H9 (cell line): ENCODE results near the gene TSC2. TPM values are rescaled to one million over a fixed set of nuclear protein-coding genes. Genes with fewer than 3 reads are reported as not detected.

Experiments used
- microRNA-seq: library from miRNA; unstranded; fragments of <30 nt; microRNA quantifications from one replicate; pipeline ENCODE4, GENCODE V29; 2020; ENCODE audit warnings: borderline microRNAs expressed
- total RNA-seq: library from RNA; stranded (reverse); gene quantifications from 2 replicates; pipeline ENCODE4 v1.2.1, GENCODE V29; 2021

TSC2 gene
- total RNA-seq, 1 experiment from 2014 or later: 122 TPM

Small RNAs within 50 kb of the gene (microRNA-seq; reads per million reads assigned to microRNA genes)
- gene MIR1225: not detected
- not detected for gene MIR3180-5
- gene MIR4516: not detected
- not detected for gene MIR6511B1

Other genes with a start within 250 kb of the TSC2 start
- gene HAGH, start 221.2 kb upstream of the TSC2 start, total RNA-seq: 30.0 and 31.0 TPM in 2 replicates
- gene FAHD1, start 220.8 kb upstream of the TSC2 start, total RNA-seq: 13.2 and 16.2 TPM in 2 replicates
- 1.3 and 1.6 TPM in 2 replicates for gene MEIOB, start 175.8 kb upstream of the TSC2 start, total RNA-seq
- not detected in 2 replicates for gene HS3ST6, start 129.6 kb upstream of the TSC2 start, total RNA-seq
- gene MSRB1, start 104.8 kb upstream of the TSC2 start, total RNA-seq: 24.3 and 25.7 TPM in 2 replicates
- 0.11 and 0.31 TPM in 2 replicates for gene RPL3L, start 93.3 kb upstream of the TSC2 start, total RNA-seq
- 191 and 192 TPM in 2 replicates for gene NDUFB10, start 88.4 kb upstream of the TSC2 start, total RNA-seq
- 3,874 and 3,923 TPM in 2 replicates for gene RPS2, start 83.2 kb upstream of the TSC2 start, total RNA-seq
- 0.28 TPM in 1 of 2 replicates, not detected in the other for gene RNF151, start 81.1 kb upstream of the TSC2 start, total RNA-seq
- gene TBL3, start 75.9 kb upstream of the TSC2 start, total RNA-seq: 53.3 and 54.0 TPM in 2 replicates
- gene NOXO1, start 66.5 kb upstream of the TSC2 start, total RNA-seq: 1.3 and 1.7 TPM in 2 replicates
- 49.1 and 50.4 TPM in 2 replicates for gene GFER, start 63.8 kb upstream of the TSC2 start, total RNA-seq
- 11.9 and 12.1 TPM in 2 replicates for gene SYNGR3, start 58.0 kb upstream of the TSC2 start, total RNA-seq
- gene ZNF598, start 38.2 kb upstream of the TSC2 start, total RNA-seq: 64.2 and 70.9 TPM in 2 replicates
- 7.1 and 10.2 TPM in 2 replicates for gene NPW, start 28.2 kb upstream of the TSC2 start, total RNA-seq
- 15.3 and 18.4 TPM in 2 replicates for gene NHERF2, start 21.1 kb upstream of the TSC2 start, total RNA-seq
- gene NTHL1, start 151 bp upstream of the TSC2 start, total RNA-seq: 52.0 and 54.0 TPM in 2 replicates
- 73.5 and 88.0 TPM in 2 replicates for gene PKD1, start 87.9 kb downstream of the TSC2 start, total RNA-seq
- gene RAB26, start 100.6 kb downstream of the TSC2 start, total RNA-seq: 2.4 and 3.0 TPM in 2 replicates
- 105 and 108 TPM in 2 replicates for gene TRAF7, start 107.8 kb downstream of the TSC2 start, total RNA-seq
- gene CASKIN1, start 148.6 kb downstream of the TSC2 start, total RNA-seq: 7.9 and 9.3 TPM in 2 replicates
- 74.5 and 75.9 TPM in 2 replicates for gene MLST8, start 157.5 kb downstream of the TSC2 start, total RNA-seq
- gene BRICD5, start 162.9 kb downstream of the TSC2 start, total RNA-seq: 10.8 and 11.9 TPM in 2 replicates
- gene PGP, start 166.9 kb downstream of the TSC2 start, total RNA-seq: 37.4 and 38.3 TPM in 2 replicates
- 35.9 and 37.6 TPM in 2 replicates for gene E4F1, start 175.6 kb downstream of the TSC2 start, total RNA-seq
- 2.5 TPM in 2 replicates for gene DNASE1L2, start 188.5 kb downstream of the TSC2 start, total RNA-seq
- 90.0 and 95.4 TPM in 2 replicates for gene ECI1, start 203.6 kb downstream of the TSC2 start, total RNA-seq
- 384 and 394 TPM in 2 replicates for gene RNPS1, start 220.1 kb downstream of the TSC2 start, total RNA-seq